HG03457 (cell line): Measurements from ENCODE around the gene MEIS2.
A peak's percentile ranks its signal among the peaks of the same experiment; 100 is the strongest.

Source experiments
- ATAC-seq: cut with Tn5 transposase; IDR thresholded peaks from one replicate; pipeline ENCODE4 v1.9.1; 2021; ENCODE audit warnings: moderate number of reproducible peaks; ENCODE audit not compliant: unreplicated experiment

The MEIS2 gene

GRCh38 chr15:37100109-37100965 lies at the start of gene MEIS2:
Gene MEIS2 (minus strand): TSS chr15:37100549. CDS start chr15:37099466, 1,083 bp downstream.
- no peak for ATAC-seq

GRCh38 chr15:37149146-37149545 lies 48.8 kb upstream of the MEIS2 start:
- no peak for ATAC-seq

DNA sequence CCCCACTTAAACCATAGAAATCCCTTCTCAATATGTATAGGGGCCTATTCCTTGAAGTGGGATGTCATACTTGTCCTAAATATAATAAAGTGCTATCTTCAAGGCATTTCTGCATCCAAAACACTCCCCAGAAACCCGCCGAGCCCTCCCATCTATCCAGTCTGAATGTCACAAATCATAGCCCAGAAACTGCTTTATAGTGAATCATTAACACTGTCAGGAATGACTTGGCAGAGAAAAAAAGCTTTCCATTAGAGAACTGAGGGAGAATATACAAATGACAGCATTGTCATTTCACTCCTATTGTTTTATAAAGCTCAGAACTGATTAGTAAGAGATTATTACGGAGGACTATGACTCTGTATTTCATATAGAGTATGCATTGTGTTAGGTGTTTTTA lies 48.4 kb upstream of the MEIS2 start:
- no peak for ATAC-seq

GRCh38 chr15:37143351-37143750 lies 43.0 kb upstream of the MEIS2 start:
- no peak for ATAC-seq

DNA sequence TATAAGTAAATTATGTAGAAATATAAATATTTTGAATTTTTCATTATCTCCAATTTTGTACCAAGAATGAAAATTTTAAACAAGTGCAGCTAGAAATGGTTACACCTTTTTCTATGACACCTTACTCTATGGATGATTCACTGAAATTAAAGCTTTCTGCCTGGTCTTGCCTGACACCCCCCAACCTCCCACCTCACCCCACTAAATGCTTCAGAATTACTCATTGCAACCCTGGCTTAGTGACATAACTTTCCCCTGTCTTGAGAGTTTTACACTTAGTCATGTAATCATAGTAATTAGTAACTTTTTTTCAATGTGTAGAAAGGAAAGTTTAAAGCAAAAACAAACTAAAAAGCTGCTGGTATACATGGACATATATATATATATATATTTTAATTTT lies 42.0 kb upstream of the MEIS2 start:
- ATAC-seq = no peak

- no peak for ATAC-seq
Measured at GRCh38 chr15:37140531-37141058, 40.2 kb upstream of the MEIS2 start.

DNA sequence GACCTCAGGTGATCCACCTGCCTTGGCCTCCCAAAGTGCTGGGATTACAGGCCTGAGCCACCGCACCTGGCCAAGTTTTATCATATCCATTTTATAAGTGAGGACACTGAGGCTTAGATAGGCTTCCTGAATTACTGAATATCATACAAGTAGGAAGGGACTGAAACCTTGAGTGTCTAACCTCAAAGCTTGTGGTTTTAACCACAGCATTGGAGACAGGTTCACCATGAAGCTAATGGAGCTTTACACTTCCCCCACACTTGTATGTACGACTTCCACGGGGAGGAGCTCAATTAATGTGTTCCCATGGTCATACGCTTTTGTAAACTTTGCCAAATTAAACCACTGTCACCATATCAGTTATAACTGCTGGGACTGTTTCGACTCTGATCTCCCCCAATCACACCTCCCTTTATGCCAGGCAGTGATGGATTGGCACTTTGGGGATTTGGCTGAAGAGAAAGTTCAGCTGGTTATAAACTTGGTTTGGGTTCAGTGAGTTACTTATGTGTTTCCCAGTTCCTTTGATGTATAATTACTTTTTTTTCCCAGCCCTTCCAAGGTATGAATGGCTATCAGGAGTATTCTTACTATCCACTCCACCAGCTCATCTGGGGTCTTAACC lies 38.4 kb upstream of the MEIS2 start:
- ATAC-seq = no peak

GRCh38 chr15:37137221-37137620 lies 36.9 kb upstream of the MEIS2 start:
- ATAC-seq = no peak

- no peak for ATAC-seq
Measured at GRCh38 chr15:37136666-37137065, 36.3 kb upstream of the MEIS2 start.

DNA sequence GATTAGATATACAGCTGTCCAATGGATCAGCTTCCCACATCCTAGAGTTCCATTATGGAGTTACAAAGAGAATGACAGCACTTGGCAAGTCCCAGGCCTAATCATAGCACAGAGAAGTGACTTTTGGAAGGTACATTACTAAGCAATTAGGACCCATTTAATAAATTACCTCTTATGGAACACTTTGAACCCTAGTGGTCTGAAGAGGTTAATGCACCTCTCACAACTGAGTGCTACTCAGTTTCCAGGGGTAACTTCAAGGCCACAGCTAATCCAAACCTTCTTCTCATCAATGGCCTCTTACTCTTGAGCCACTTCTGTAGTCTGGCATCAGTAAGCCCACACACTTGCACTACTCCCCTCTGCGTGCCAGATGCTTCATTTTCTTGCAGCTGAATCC lies 34.9 kb upstream of the MEIS2 start:
- peak; percentile 53 for ATAC-seq

DNA sequence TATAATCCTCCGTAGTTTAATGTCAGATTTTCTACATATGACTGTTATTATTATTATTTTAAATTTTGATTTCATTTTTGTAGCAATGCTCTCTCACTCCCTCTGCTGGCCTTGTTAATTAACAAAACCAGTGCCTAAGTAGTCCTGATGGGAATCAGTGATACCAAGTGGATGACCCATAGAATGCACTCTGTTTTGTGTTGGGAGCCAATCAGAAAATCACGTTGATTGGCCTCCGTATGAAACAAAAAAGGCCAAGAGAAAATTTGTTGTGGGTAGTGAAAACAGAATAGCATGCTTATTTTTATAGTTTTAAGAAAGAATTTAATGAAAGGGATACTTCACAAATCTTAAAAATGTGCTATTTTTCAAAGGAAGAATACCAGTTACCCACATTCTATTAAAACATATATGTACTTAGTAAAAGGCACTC lies 34.4 kb upstream of the MEIS2 start:
- ATAC-seq = no peak

GRCh38 chr15:37134244-37134643 lies 33.9 kb upstream of the MEIS2 start:
- ATAC-seq = no peak

DNA sequence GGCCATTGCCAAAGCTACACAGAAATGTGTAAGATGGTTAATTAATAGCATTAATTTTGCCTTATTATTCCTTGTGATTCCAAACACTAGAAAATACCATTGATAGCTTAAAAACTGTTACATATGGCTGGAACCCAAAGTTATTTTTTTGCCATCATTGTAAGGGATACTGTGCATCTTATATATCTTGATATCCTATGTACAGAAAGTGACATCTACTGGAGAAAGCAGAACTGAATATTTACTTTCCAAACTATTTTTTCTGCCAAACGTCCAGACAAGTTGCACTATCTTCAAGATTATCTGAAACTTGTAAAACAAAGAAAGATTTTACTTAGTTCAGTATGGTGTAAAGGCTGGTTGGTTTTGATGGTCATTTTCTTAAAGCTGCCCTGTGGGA lies 33.3 kb upstream of the MEIS2 start:
- ATAC-seq = no peak

- no peak for ATAC-seq
Measured at GRCh38 chr15:37132826-37133417, 32.6 kb upstream of the MEIS2 start.

DNA sequence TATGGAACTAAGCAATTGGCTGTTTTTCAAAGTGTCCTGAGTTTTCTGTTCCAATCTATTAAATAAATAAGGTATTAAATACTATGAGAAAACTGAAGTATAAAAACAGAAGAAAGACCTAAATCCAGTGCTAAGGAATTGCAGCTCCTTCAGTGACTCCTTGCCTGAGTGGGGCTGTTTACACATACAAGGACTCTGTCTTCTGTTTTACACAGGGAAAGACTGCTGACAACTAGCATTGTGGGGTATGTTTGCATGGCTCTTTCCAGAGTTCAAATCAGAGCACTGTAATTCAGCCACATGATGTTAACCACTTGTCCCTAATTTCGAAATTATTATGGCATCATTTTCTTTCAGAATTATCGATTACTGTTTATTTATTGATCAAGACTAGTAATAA lies 31.3 kb upstream of the MEIS2 start:
- ATAC-seq = no peak

DNA sequence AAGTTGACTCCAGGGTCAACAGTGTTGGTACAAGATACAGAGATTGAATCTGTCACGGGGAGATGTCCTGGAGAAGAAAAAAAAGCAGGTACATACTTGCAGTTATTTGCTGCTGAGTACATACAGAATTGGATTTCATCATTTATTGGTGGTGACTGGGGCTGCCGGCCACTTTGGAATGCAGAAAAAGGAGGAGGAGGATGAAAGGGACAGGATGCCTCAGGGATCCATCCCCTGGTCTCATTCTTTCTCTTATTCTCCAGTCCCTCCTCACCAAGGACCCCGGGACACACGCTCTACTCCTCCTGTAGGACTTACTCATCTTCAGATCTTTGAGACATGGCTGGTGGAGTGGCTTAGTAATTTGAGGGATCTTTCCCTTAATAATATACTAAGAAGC lies 30.0 kb upstream of the MEIS2 start:
- ATAC-seq = no peak

- no peak for ATAC-seq
Measured at GRCh38 chr15:37125143-37125542, 24.8 kb upstream of the MEIS2 start.

DNA sequence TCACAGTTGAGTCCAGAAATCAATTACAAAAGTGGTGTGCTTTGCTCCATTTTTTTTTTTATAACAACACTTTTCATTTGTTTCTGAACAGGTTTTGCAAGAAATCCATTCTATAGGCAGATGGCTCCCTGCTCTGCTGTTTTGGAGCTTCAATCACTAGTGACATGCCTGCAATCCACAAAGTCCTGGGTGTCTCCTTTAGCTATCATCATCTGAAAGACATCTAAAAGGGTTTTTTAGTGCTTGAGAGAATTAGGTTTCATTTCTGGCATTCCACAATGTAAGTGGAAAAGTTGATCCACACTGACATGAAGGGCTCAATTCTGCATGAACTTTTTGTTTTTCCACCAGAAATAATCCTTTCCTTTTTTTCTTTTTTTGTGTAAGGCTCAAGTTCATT lies 24.0 kb upstream of the MEIS2 start:
- ATAC-seq = no peak

DNA sequence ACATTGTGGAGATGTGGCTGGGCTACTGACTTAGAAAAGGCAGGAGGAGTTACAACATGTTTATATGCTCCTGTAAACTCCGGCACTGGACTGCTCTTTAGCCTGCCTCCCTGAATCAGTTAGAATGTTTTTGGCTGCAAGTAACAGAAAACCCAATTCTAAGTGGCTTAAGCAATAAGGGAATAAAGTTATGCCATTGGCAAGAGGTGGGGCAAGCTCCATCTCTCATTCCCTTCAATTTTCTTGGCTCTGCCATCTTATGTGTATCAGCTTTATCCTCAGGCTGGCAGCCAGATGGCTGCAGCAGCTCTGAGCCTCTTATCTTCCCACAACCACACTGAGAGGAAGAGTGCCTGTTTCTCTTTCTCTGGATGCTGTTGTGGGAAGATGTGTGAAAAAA lies 22.4 kb upstream of the MEIS2 start:
- ATAC-seq = no peak

DNA sequence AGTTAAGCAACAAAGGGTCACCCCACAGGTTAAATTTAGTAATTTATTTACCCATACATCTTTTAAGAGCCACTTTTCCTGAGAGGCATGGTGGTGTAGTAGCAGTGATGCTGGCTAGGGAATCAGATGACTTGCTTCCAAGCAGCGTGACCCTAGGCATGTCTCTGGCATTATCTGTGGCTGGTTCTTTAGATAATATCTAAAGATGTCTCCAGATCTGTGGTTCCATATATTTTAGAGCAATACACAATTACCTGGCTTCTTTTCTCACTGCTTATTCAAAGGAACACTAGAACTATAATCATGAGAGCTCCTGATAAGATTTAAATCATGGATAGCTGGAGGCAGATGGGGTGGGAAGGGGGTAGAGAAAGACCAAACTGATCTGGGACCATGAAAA lies 21.1 kb upstream of the MEIS2 start:
- no peak for ATAC-seq

- ATAC-seq = no peak
Measured at GRCh38 chr15:37117030-37117429, 16.7 kb upstream of the MEIS2 start.

GRCh38 chr15:37115538-37115937 lies 15.2 kb upstream of the MEIS2 start:
- ATAC-seq = no peak
